Esophagus mucosa (tissue), 1 donor: Measurements from ENCODE around the gene PNP. TPM values are rescaled to one million over a fixed set of nuclear protein-coding genes. Genes with fewer than 3 reads are reported as not detected.
"Not testable (repeated sequence)": the region's sequence is repeated elsewhere in the genome, so short reads cannot be mapped to it uniquely, and the experiment has no call there.

Source experiments
- ATAC-seq: fragments of 200-7000 bp; cut with Tn5 transposase; one replicate; pipeline ENCODE4 v1.9.1; 2020
- total RNA-seq: library from RNA; stranded (reverse); gene quantifications from one replicate; pipeline ENCODE4 v1.2.4, GENCODE V29; 2023
- donor health status: DM: yes; HTN: yes; CAD: no.

Gene PNP
- total RNA-seq, 1 donor from 2014 or later = 76.4 TPM

DNA sequence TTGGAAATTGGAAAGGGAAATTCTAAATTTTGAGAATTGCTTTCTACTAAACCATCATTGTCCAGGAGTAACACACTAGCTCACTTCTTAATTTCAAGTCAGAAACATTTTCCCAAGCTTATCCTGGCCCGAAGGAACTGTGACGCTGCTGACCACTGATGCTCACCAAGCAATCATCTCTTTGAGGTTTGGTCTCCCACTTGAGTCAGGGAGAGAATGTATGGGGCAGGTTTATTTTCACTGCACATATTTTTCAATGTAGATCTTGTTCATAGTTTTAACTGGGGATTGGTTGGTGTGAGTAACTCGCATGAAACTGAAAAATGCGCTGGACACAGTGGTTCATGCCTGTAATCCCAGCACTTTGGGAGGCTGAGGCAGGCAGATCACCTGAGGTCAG, 23.3 kb downstream of the PNP start:
- no peak for ATAC-seq

DNA sequence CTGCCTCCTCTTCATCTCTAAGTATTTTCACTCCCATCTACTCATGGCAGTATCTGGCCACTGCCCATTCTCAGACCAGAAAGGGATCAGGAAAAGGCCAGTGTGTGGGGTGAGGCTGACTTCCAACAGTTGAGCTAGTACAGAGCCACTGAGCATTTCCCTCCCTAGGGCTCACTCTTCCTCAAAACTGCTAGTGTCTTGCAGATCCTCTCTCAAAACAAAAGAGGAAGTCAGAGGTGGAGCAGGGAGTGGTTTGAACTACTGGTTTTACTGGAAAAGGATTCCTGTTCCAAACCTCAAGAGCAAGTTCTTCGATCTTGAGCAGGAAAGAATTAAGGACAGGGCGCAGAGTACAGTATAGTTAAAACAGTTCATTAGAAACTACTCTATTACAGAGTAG, 24.4 kb downstream of the PNP start:
- peak; percentile 85 for ATAC-seq

DNA sequence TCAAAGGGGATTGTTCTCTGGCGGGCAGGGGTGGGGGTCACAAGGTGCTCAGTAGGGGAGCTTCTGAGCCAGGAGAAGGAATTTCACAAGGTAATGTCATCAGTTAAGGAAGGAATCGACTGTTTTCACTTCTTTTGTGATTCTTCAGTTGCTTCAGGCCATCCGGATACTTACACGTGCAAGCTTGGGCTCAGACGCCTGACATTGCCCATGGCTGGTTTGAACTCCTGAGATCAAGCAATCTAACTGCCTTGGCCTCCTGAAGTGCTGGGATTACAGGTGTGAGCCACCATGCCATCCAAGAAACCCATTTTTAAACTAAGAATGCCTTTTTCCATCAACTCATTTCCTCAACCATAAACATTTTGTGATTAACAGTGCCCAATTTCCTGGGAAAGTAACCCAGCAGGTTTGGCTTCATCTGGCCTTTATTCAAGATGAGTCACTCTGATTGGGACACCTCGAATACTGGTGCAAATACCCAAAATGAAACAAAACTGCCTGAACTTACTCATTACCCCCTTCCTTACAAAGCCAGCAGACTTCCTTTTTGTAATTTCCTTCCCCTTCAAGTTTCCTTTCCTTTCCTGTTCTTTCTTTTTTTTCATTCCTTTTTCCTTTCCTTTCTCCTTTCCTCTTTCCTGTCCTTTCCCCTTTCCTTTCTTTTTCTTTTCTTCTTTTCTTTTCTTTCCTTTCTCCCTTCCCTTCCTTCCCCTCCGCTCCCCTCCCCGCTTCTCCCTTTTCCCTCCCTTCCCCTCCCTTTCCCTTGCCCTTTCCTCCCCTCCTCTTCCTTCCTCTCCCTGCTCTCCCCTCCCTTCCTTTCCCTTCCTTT, 25.9 kb downstream of the PNP start:
- peak; percentile 62 for ATAC-seq

DNA sequence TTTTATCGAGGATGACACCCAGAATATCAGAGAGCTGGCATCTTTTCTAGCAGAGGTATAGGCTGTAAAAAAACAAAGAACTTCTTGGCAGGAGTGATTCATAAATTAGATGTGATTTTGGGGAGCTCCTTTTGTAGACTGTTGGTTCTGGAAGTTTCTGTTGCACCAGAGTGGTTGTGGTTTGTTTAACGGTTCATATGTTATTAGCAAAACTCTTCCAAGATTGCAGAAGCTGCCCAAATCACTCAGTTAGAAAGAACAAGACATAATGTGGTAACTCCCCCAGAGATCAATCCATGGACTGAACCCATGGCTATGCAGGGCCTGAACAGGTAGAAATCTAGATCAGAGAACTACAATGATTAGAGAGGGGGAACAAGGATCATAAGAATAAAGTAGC, 29.4 kb downstream of the PNP start:
- no peak for ATAC-seq

DNA sequence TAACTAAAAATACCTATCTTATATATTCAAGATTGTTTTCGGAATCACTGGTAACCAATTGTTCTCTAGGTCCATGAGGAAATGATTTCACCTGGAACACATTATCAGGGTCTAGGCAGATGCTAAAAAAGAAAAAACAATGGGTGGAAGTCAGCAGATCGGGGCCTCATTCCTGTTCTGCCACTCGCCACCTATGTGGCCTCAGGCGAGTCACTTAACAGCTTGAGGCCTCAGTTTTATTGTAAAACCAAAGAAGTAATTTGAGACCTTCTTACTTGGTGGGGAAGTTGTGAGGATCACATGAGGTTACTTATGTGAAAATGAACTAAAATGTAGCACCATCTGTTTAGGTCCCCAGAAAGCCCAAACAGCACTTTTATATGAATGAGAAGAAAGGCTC, 29.9 kb downstream of the PNP start:
- no peak for ATAC-seq

DNA sequence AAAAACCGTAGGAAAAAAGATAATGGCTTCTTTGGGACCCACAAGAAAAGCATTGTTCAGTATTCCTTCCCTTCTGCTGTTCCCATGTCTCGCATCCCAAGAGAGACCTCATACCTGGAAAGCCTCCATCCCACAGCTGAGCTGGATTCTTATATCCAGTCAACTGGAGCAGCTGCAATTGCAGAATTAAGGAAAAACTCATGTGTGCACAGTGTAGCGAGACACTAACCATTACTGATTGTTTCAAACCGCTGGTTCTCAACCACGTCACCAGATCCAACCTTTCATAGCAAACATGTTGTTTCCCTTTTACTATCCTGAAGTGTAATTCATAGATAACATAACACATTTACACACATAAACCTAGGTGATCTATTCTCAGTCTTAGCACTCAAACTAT, 30.7 kb downstream of the PNP start:
- ATAC-seq = no peak

DNA sequence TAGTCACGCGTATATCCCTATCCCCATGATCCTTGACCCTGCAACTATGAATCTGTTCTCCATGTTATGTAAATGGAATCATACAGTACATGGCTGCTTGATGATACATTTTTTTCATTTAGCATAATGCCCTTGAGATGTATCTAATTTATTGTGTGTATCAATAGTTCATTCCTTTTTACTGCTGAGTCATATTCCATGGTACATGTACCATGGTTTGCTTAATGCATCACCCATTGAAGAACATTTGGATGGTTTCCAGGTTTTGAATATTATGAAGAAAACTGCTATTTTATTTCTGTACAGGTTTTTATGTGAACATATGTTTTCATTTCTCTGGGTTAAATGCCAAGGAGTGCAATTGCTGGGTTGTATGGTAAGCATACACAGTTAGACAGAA, 32.1 kb downstream of the PNP start:
- ATAC-seq = peak; percentile 77

DNA sequence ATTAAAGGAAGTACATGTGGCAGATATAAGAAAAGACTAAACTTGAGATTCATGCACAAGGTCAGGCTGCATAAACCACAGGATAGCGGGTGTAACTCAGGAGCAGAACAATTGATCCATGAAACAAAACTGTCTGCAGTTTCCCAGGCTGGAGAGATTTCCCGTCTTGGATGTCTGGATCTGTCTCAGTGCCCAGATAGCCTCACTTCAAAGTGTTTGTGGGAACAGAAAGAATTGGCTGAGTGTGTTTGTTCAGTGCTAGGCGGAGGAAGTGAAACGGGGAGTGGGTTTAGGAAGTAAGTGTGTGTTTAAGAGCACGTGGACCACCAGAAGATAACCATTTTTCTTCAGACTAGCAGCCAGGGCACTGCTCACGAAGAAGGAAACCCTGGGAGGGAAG, 34.7 kb downstream of the PNP start:
- no peak for ATAC-seq

DNA sequence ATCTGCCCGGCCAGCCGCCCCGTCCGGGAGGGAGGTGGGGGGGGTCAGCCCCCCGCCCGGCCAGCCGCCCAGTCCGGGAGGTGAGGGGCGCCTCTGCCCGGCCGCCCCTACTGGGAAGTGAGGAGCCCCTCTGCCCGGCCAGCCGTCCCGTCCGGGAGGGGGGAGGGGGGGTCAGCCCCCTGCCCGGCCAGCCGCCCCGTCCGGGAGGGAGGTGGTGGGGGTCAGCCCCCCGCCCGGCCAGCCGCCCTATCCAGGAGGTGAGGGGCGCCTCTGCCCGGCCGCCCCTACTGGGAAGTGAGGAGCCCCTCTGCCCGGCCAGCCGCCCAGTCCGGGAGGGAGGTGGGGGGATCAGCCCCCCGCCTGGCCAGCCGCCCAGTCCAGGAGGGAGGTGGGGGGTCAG, 37.1 kb downstream of the PNP start:
- ATAC-seq = not testable (repeated sequence)

DNA sequence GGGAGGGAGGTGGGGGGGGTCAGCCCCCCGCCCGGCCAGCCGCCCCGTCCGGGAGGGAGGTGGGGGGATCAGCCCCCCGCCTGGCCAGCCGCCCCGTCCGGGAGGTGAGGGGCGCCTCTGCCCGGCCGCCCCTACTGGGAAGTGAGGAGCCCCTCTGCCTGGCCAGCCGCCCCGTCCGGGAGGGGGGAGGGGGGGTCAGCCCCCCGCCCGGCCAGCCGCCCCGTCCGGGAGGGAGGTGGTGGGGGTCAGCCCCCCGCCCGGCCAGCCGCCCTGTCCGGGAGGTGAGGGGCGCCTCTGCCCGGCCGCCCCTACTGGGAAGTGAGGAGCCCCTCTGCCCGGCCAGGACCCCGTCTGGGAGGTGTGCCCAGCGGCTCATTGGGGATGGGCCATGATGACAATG, 37.5 kb downstream of the PNP start:
- ATAC-seq = not testable (repeated sequence)

DNA sequence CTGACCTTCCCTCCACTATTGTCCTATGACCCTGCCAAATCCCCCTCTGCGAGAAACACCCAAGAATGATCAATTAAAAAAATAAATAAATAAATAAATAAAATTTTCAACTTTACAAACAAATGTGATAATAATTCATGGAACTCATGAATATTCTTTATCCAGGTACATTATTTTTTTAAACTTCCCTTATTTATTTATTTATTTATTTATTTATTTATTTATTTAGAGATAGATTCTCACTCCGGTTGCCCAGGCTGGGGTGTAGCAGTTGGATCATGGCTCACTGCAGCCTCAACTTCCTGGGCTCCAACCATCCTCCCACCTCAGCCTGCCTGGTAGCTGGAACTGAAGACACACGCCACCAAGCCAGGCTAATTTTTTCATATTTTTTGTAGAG, 38.3 kb downstream of the PNP start:
- ATAC-seq = not testable (repeated sequence)

DNA sequence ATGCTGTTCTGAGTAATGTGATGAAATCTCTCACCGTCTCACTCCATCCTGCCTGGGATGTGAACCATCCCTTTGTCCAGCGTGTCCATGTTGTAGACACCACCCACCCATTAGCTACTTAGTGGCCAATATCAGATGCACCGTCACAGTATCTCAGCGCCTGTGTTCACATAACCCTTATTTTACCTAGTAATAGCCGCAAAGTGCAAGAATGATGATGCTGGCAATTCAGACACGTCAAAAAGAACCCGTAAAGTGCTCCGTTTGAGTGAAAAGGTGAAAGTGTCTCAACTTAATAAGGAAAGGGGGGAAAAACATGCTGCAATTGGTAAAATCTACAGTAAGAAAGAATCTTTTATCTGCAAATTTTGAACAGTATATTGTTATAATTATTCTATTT, 39.2 kb downstream of the PNP start:
- no peak for ATAC-seq

DNA sequence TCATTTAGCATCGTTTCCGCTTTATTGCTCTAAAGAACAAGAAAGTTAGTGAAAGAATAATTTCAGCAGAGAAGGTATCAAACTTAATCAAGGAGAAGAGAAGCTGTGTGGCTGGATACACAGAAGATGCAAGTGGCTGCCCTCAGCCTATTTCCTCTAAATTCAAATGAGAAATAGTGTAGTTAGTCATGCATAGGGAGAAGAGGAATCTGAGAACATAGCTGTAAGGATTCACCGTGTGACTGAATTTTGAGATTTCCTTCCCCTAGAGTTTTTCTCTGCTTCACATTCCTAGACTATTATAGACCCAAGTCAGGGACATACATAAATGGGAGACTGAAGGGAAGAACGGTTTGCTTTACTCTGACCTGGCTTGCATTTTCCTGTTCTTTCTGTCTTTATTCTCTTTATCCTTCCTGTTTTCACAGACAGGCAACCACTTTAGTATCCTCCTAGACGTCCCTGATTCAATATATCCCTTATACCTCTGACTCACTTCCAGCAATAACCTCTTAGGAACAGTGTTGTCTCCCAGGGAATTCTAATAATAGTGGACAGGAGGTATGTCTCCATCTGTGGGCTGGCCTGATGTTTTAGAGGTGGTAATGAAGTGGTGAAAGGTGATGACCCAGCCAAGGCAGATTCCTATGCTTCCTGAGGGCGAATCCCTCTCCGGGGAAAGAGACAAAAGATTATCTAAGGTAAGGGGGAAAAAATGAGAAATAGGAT, 43.1 kb downstream of the PNP start:
- ATAC-seq = no peak

DNA sequence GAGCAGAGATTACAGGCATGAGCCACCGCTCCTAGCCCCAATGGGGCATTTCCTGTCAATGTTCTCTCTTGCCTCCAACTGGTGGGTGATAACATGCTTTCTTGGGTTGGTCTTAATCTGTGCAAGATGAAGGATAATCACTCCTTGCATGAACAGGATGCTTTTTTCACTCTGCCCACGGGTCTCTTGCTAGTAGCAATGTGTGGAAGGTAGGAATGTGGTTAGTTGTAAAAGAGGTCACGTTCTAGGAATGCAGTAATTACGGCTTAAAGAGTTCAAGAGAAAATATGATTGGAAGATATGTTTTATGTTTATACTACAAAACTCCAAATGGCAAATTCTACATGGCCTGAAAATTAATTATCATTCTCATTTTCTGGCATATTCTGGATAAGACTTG, 46.6 kb downstream of the PNP start:
- no peak for ATAC-seq

DNA sequence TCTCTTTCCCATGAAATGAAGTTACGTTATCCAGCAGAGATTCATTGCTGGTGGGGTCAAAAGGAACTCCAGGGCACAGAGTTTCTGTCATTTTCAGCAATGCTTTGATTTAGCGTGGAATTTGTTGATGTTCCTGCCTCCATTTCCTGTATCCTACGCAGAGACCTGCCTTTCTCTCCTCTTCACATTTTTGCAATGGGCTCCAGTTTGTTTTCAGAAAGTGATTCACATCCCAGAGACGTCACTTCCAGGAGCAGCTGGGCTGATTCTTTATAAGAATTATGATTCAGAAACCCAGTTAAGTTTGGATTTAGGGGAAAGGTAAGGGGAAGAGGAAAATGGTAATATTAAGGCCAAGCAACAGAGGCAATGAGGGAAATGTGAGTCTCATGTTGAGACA, 47.7 kb downstream of the PNP start:
- ATAC-seq = peak; percentile 47

DNA sequence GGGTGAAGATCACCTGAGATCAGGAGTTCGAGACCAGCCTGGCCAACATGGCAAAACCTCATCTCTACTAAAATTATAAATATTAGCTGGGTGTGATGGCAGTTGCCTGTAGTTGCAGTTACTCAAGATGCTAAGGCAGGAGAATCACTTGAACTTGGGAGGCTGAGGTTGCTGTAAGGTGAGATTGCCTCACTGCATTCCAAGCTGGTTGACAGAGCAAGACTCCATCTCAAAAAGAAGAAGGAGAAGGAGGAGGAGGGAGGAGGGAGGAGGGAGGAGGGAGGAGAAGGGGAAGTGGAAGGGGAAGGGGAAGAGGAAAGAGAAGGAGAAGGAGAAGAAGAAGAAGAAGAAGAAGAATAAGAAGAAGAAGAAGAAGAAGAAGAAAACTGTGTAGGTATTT, 53.1 kb downstream of the PNP start:
- no peak for ATAC-seq

DNA sequence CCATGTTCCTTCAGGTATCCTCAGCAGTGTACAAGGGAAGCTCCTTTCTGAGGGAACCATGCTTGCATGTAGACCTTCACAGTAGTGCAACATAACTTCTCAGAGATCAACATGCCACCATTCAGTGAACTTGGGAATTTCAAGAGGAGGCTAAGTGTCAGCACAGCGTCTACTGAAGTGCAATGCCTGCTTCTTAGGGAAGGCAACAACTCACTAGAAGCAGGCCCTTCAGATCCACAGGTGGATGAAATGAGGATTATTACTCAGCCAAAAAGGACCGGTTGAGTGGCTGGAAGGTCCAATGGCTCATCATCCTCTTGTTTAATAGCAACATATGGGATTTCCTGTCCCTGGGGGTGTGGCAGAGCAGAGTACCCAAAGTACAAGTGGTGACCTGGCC, 54.8 kb downstream of the PNP start:
- no peak for ATAC-seq

Other genes starting within 250 kb of the PNP start
- gene OR11H6, start 245.7 kb upstream of the PNP start, total RNA-seq = not detected
- gene OR11H7, start 240.4 kb upstream of the PNP start, total RNA-seq = not detected
- gene OR11H4, start 230.1 kb upstream of the PNP start, total RNA-seq = not detected
- gene TTC5, start 163.5 kb upstream of the PNP start, total RNA-seq = 10.5 TPM
- gene CCNB1IP1, start 136.1 kb upstream of the PNP start, total RNA-seq = 27.9 TPM
- gene PARP2, start 125.8 kb upstream of the PNP start, total RNA-seq = 14.1 TPM
- gene TEP1, start 55.9 kb upstream of the PNP start, total RNA-seq = 17.2 TPM
- gene KLHL33, start 33.2 kb upstream of the PNP start, total RNA-seq = 0.04 TPM
- gene OSGEP, start 14.6 kb upstream of the PNP start, total RNA-seq = 16.2 TPM
- gene APEX1, start 14.2 kb upstream of the PNP start, total RNA-seq = 119 TPM
- gene PIP4P1, start 8.0 kb upstream of the PNP start, total RNA-seq = 22.8 TPM
- 0.52 TPM for gene RNASE10, start 36.1 kb downstream of the PNP start, total RNA-seq
- gene RNASE9, start 91.6 kb downstream of the PNP start, total RNA-seq = not detected
- not detected for gene RNASE11, start 118.6 kb downstream of the PNP start, total RNA-seq
- not detected for gene RNASE12, start 122.0 kb downstream of the PNP start, total RNA-seq
- gene OR6S1, start 172.3 kb downstream of the PNP start, total RNA-seq = not detected
- 1.7 TPM for gene RNASE4, start 215.2 kb downstream of the PNP start, total RNA-seq
- 2.3 TPM for gene ANG, start 219.4 kb downstream of the PNP start, total RNA-seq